ENCODE data around the gene ITGB4. TPM values are rescaled to one million over a fixed set of nuclear protein-coding genes. Genes with fewer than 3 reads are reported as not detected.

The ITGB4 gene
- total and polyA plus RNA-seq, 2 of the 13 experiments (the other 11 are each of a cell fraction or from before 2014, with no cell fraction given) = 6.9 to 14.5 TPM

- peak; percentile 97 for TF ChIP-seq CSRNP1 (CRISPR knock-in tag; IDR thresholded peaks at IDR 0.05)
- TF ChIP-seq LCORL (IDR thresholded peaks at IDR 0.05) = no peak
- 0 out of 2 replicates have a peak, but pooled peaks have one; percentile 19 for TF ChIP-seq LCORL (CRISPR knock-in tag; IDR thresholded peaks at IDR 0.05)
- TF ChIP-seq HBP1 (CRISPR knock-in tag; IDR thresholded peaks at IDR 0.05; ENCODE audit: low read depth) = peak; percentile 26; the same call in 1 of the 2 replicates
- peak; percentile 54; the same call in 1 of the 2 replicates for TF ChIP-seq ZBTB38 (CRISPR knock-in tag; IDR thresholded peaks at IDR 0.05)
- no peak for TF ChIP-seq ZNF292 (CRISPR knock-in tag; IDR thresholded peaks at IDR 0.05; ENCODE audit: borderline replicate concordance, low read depth)
- peak; percentile 59; the same call in 1 of the 2 replicates for TF ChIP-seq ESRRA (CRISPR knock-in tag; IDR thresholded peaks at IDR 0.05; ENCODE audit: low read depth)
- TF ChIP-seq ZNF274 (CRISPR knock-in tag; IDR thresholded peaks at IDR 0.05) = no peak; the same call in none of the 2 replicates
- TF ChIP-seq XBP1 (CRISPR knock-in tag; IDR thresholded peaks at IDR 0.05) = no peak
- TF ChIP-seq ZNF746 (CRISPR knock-in tag; IDR thresholded peaks at IDR 0.05) = no peak
- peak; percentile 74 for TF ChIP-seq ELF3 (CRISPR knock-in tag; IDR thresholded peaks at IDR 0.05)
- peak; percentile 89 for TF ChIP-seq ZNF687 (CRISPR knock-in tag; IDR thresholded peaks at IDR 0.05)
- TF ChIP-seq ZBTB33 (CRISPR knock-in tag; IDR thresholded peaks at IDR 0.05) = peak; percentile 75
- peak; percentile 85; the same call in 1 of the 2 replicates for TF ChIP-seq RNF2 (conservative IDR thresholded peaks at IDR 0.05; ENCODE audit: low read depth)
- TF ChIP-seq HDAC1 (CRISPR knock-in tag; IDR thresholded peaks at IDR 0.05) = peak; percentile 70
- peak; percentile 40; the same call in 1 of the 2 replicates for TF ChIP-seq ZNF564 (CRISPR knock-in tag; IDR thresholded peaks at IDR 0.05)
- 0 out of 2 replicates have a peak, but pooled peaks have one; percentile 47 for TF ChIP-seq ZNF234 (CRISPR knock-in tag; conservative IDR thresholded peaks at IDR 0.05)
- peak; percentile 86 for TF ChIP-seq SP4 (CRISPR knock-in tag; IDR thresholded peaks at IDR 0.05)
- no peak for TF ChIP-seq FOSL2 (CRISPR knock-in tag; IDR thresholded peaks at IDR 0.05)
- TF ChIP-seq HNRNPK (IDR thresholded peaks at IDR 0.05; ENCODE audit: low read depth, low read length, poor library complexity, severe bottlenecking) = peak; percentile 72
These were observed 32.5 kb downstream of the ITGB4 start (continued) for GRCh38 chr17:75753514-75754377.
